HG03159 (cell line): Measurements from ENCODE around the gene KMT2E.
"Not testable (repeated sequence)": the region's sequence is repeated elsewhere in the genome, so short reads cannot be mapped to it uniquely, and the experiment has no call there.

Experiments used
- ATAC-seq: cut with Tn5 transposase; IDR thresholded peaks from one replicate; pipeline ENCODE4 v1.9.1; 2021; ENCODE audit warnings: mild to moderate bottlenecking, moderate library complexity; ENCODE audit not compliant: unreplicated experiment

Gene KMT2E

GRCh38 chr7:105021967-105022366 lies 8.0 kb downstream of the KMT2E start:
- no peak for ATAC-seq

- ATAC-seq: no peak
These were observed 8.5 kb downstream of the KMT2E start for GRCh38 chr7:105022458-105022857.

GRCh38 chr7:105024734-105025133 lies 10.7 kb downstream of the KMT2E start:
- ATAC-seq: no peak

GRCh38 chr7:105026750-105027149 lies 12.7 kb downstream of the KMT2E start:
- ATAC-seq: no peak

- no peak for ATAC-seq
These were observed 13.3 kb downstream of the KMT2E start for GRCh38 chr7:105027176-105027853.

GRCh38 chr7:105028004-105028403 lies 14.0 kb downstream of the KMT2E start:
- no peak for ATAC-seq

GRCh38 chr7:105028941-105029340 lies 14.9 kb downstream of the KMT2E start:
- ATAC-seq: not testable (repeated sequence)

- no peak for ATAC-seq
These were observed 16.4 kb downstream of the KMT2E start for GRCh38 chr7:105030447-105030846.

- ATAC-seq: no peak
These were observed 18.7 kb downstream of the KMT2E start for GRCh38 chr7:105032553-105033214.

- ATAC-seq: no peak
These were observed 21.3 kb downstream of the KMT2E start for GRCh38 chr7:105035349-105035748.

- no peak for ATAC-seq
These were observed 22.5 kb downstream of the KMT2E start for GRCh38 chr7:105036217-105037168.

- no peak for ATAC-seq
These were observed 23.3 kb downstream of the KMT2E start for GRCh38 chr7:105037319-105037718.

GRCh38 chr7:105044449-105045070 lies 30.6 kb downstream of the KMT2E start:
- ATAC-seq: no peak

GRCh38 chr7:105046414-105046813 lies 32.4 kb downstream of the KMT2E start:
- ATAC-seq: no peak

- no peak for ATAC-seq
These were observed 33.9 kb downstream of the KMT2E start for GRCh38 chr7:105047932-105048331.

GRCh38 chr7:105050493-105050892 lies 36.5 kb downstream of the KMT2E start:
- ATAC-seq: no peak

GRCh38 chr7:105050899-105051298 lies 36.9 kb downstream of the KMT2E start:
- ATAC-seq: not testable (repeated sequence)

GRCh38 chr7:105055084-105055483 lies 41.1 kb downstream of the KMT2E start:
- no peak for ATAC-seq

GRCh38 chr7:105055621-105056020 lies 41.6 kb downstream of the KMT2E start:
- ATAC-seq: no peak

- no peak for ATAC-seq
These were observed 43.5 kb downstream of the KMT2E start for GRCh38 chr7:105057472-105057871.

- no peak for ATAC-seq
These were observed 46.4 kb downstream of the KMT2E start for GRCh38 chr7:105060437-105060836.
